Measurements from ENCODE around the gene HNRNPAB. TPM values are rescaled to one million over a fixed set of nuclear protein-coding genes. Genes with fewer than 3 reads are reported as not detected.
A peak's percentile ranks its signal among the peaks of the same experiment; 100 is the strongest.

HNRNPAB gene
- 547 and 557 TPM in 2 replicates for total RNA-seq (2021)
- long read RNA-seq, partial matches to known transcripts, result 17 of 26 reads
- long read RNA-seq, other reads (novel, unspliced or antisense), result 0 of 26 reads

- H2BK12ac ChIP-seq (ENCODE audit: insufficient read length, low read depth, low read length), result no peak within 1 kb of the TSS
- peak within 1 kb of the TSS; percentile 94 for H3K14ac ChIP-seq (ENCODE audit: insufficient read depth, low read length)
- H2AFZ ChIP-seq (ENCODE audit: low read length), result no peak within 1 kb of the TSS
- H4K20me1 ChIP-seq (ENCODE audit: control insufficient read depth, insufficient read depth, insufficient read length), result peaks cover 2% of the 10 kb centered on the region
- H2BK15ac ChIP-seq (ENCODE audit: low read depth, low read length), result no peak within 1 kb of the TSS
- peak; percentile 94 for DNase-seq
- no peak within 1 kb of the TSS for H3K23ac ChIP-seq (ENCODE audit: insufficient read length, low read depth, low read length)
- H2BK120ac ChIP-seq (ENCODE audit: low read depth, low read length, poor library complexity, severe bottlenecking), result no peak within 1 kb of the TSS
- peaks cover 41 to 44% (median 41%) of the 10 kb centered on the region in 3 experiments for H3K36me3 Mint-ChIP-seq (ENCODE audit: insufficient read depth in 1 of 3, low read depth in 3 of 3)
- no peaks in the 10 kb centered on the region for H3K9me3 ChIP-seq (ENCODE audit: control insufficient read depth, low read depth, low read length)
- H3K9me3 Mint-ChIP-seq, result peaks cover 2% of the 10 kb centered on the region in 2 experiments; a peak in 3 of 5 replicates
- no CpG with 5 or more reads among the region's 96 CpGs for WGBS (ENCODE audit: extremely low coverage, insufficient read length, low lambda C conversion rate)
- H3K9ac ChIP-seq (ENCODE audit: extremely low read depth, insufficient read length, low read length), result peak within 1 kb of the TSS; percentile 99
- H3K4ac ChIP-seq (ENCODE audit: low read depth, low read length), result no peak within 1 kb of the TSS
- H2BK5ac ChIP-seq (ENCODE audit: insufficient read length, low read length), result no peak within 1 kb of the TSS
- H3K4me3 Mint-ChIP-seq, result peak within 1 kb of the TSS; percentile 75 to 98
- H3K27ac ChIP-seq (ENCODE audit: insufficient read length, low read depth, low read length), result no peak within 1 kb of the TSS
- peaks cover 9% of the 10 kb centered on the region for H3K79me1 ChIP-seq (ENCODE audit: insufficient read depth, low read depth, low read length, poor library complexity, severe bottlenecking)
- H4K91ac ChIP-seq (ENCODE audit: insufficient read length, low read depth, low read length), result no peak within 1 kb of the TSS
- H3K23me2 ChIP-seq (ENCODE audit: insufficient read length, low read depth, low read length, poor library complexity, severe bottlenecking), result peaks cover 10% of the 10 kb centered on the region
- no peak within 1 kb of the TSS for H4K8ac ChIP-seq (replicated peaks; ENCODE audit: insufficient read length, low read depth, low read length)
- H3K4me1 Mint-ChIP-seq, result peaks cover 20 to 39% of the 10 kb centered on the region in 2 experiments
- H3K18ac ChIP-seq (ENCODE audit: insufficient read length, low read depth, low read length), result peak within 1 kb of the TSS; percentile 86
- peaks cover 33% of the 10 kb centered on the region for H3K27me3 Mint-ChIP-seq (ENCODE audit: low read depth)
- peak within 1 kb of the TSS; percentile 99 for H3K4me2 ChIP-seq (ENCODE audit: insufficient read depth, insufficient read length, low read length)
- TF ChIP-seq CTCF (conservative IDR thresholded peaks at IDR 0.05), result no peak
- H3T11ph ChIP-seq (ENCODE audit: low read length), result no peak within 1 kb of the TSS
- H3K4me1 ChIP-seq (ENCODE audit: insufficient read depth, low read length), result no peaks in the 10 kb centered on the region; the same call in 1 of the 2 replicates
- H3K79me2 ChIP-seq (ENCODE audit: insufficient read depth, low read length), result peaks cover 23% of the 10 kb centered on the region
- no peak within 1 kb of the TSS for H3K56ac ChIP-seq (ENCODE audit: insufficient read length, low read depth, low read length)
- no peak within 1 kb of the TSS for H2BK20ac ChIP-seq (ENCODE audit: low read depth, low read length, poor library complexity, severe bottlenecking)
- peak within 1 kb of the TSS; percentile 29 for H4K5ac ChIP-seq (ENCODE audit: insufficient read length, low read depth, low read length)
- H3K27ac Mint-ChIP-seq, result peak within 1 kb of the TSS; percentile 96 to 98 (median 97)
- H3K27me3 ChIP-seq (ENCODE audit: insufficient read depth, low read length), result no peaks in the 10 kb centered on the region
- no peak within 1 kb of the TSS for H2AK5ac ChIP-seq (ENCODE audit: insufficient read length, low read length)
Measured at GRCh38 chr5:178204182-178204934, at the start of gene HNRNPAB. HNRNPAB (plus strand) TSS chr5:178204533; CDS start chr5:178204838, 305 bp downstream.
